GM19043 (cell line): ENCODE measurements around the gene FBLN2.

Source experiments
- ATAC-seq: cut with Tn5 transposase; IDR thresholded peaks from one replicate; pipeline ENCODE4 v1.9.1; 2021; ENCODE audit warnings: low read depth; ENCODE audit not compliant: unreplicated experiment

Gene FBLN2

DNA sequence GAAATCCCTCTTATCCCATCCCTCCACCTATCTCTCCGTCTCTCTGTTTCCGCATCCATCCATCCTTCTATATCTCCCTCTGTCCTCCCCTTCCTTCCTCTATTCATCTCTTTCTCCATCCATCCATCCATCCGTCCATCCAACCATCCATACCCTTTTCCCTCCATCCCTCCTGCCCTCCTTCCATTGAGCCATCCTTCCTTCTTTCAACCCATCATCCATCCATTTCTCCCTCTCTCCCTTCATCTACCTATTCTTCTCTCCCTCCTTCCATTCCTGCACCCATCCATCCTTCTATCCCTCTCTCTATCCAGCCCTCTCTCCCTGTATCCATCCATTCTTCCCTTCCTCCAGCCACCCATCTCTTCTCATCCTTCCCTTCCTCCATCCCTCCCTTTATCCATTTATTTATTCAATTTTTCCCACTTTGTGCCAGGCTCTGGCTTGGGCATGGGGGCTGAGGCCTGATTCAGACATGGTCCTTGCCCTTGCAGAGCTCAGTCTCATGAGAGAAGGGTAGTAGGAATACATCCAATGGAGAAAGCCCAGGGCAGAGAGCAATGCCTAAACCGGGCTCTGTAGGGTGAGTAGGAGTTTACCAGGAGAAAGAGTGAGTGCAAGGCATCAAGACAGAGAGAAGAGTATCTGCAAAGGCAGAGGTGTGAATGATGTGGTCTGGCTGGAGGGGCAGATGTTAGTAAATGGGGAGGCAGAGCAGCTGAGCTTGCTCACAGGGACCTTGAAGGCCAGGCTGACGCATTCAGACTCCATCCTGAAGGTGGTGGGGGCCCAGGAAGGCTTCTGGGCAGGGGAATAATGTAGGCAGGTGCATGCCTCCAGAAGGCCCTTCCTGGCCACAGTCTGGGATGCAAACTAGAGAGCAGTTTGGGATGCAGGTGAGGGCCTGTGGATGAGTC is 19.5 kb upstream of the FBLN2 start:
- ATAC-seq, result no peak

DNA sequence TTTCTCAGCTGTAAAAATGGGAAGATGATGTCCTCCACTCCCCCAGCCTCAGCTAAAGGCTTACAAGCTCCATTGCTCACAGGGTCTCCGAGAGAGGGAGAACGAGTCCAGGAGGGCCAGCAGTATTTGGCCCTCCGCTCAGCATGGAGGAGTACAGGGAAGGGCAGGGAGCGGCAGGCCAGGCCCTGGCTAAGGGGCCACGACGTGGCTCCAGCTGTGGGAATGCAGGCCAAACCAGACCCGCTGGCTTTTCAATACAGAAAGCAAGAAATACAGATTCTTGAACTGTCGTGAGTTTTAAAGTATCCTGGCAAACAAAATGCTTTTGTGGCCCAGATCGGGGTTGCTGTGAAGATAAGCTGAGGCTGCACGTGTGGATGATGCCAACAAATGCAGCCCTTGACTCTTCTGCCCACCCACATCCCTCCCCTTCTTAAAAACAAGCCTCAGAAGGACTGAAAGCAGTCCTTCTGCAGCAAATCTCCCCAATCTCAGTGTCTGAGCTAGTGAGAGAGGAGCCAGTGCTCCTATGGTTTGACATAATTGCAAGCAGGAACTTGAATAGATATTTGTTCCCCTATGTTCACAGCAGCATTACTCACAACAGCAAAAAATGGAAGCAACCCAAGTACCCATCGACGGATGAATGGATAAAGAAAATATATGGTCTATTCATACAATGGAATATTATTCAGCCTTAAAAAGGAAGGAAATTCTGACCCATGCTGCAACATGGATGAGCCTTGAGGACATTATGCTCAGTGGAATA is 18.5 kb upstream of the FBLN2 start:
- no peak for ATAC-seq

GRCh38 chr3:13532085-13532484 is 16.8 kb upstream of the FBLN2 start:
- no peak for ATAC-seq

DNA sequence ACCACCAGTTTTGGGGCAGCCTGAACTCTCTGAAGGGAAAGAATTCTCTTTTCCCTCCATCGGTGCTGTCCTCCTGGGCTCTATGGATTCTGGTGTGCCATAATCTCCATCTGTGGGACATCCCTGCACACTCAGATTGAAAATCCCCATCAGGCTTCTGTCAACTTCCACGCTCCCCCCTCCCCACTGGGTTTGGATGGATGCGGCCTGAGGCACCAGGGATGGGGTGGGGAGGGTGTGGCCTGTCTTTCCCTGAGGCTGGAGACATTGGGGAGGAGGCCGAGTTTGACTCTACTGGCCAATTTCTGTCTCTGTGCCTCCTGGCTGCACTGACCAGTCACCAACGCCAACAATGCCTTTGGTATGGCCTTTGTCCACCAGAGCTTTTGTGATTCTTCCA is 16.3 kb upstream of the FBLN2 start:
- ATAC-seq, result no peak

GRCh38 chr3:13533885-13534301 is 15.0 kb upstream of the FBLN2 start:
- ATAC-seq, result no peak

GRCh38 chr3:13535526-13535875 is 13.4 kb upstream of the FBLN2 start:
- ATAC-seq, result no peak

GRCh38 chr3:13535905-13536304 is 13.0 kb upstream of the FBLN2 start:
- ATAC-seq, result no peak

- no peak for ATAC-seq
These were observed 12.5 kb upstream of the FBLN2 start for GRCh38 chr3:13536432-13536831.

DNA sequence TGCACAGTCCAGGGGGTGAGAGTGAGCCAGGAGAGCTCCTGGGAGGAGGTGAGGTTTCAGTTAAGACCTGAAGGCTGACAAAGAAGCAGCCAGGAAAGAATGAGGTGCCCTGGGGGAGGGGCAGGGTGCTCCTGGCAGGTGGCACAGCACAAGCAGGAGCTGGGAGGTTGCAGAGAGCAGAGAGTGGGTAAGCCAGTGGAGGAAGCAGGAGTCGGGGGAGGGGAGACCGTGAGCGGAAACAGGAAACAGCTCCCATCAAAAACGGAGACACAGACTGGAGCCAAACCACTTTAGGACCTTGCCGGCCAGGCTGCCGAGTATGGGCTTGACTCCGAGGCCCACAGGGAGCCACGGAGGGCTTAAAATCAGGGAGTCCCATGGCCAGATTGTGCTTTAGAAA is 12.1 kb upstream of the FBLN2 start:
- ATAC-seq, result no peak

- ATAC-seq, result no peak
These were observed 11.5 kb upstream of the FBLN2 start for GRCh38 chr3:13537244-13537908.

GRCh38 chr3:13537909-13538296 is 11.0 kb upstream of the FBLN2 start:
- ATAC-seq, result no peak

DNA sequence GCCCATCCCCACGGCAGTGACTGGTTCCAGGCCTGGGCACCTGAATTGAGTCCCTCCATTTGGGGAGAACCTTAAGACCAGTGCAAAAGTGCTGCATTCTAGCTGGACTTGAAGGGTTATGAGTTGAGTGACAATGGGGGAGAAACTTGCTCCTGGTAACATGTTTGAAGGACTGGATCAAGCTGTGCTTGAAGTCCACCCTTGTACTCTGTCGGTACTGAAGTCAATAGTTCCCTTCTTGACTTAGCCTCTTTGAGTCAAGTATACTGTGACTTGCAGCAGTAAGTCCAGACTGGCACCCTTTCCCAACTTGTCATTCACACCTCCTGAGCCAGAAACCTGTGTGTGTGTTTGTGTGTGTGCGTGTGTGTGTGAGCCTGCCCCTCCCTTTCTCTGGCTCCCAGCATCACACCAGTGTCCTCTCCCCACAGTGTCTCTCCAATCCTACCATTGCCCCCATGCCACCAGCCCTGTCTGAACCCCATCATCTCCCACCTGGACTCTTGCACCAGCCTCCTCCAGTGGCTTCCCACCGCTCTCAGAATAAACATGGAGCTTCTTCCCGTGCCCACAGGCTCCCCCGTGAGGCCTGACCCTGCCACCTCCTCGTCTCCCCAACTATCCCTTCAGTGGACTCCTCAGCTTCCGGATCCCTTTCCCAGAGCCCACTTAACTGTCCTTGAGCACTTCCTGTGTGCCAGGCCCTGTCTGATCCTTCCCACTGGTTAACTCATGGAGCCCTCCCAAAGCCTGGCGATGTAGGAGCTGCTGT is 10.2 kb upstream of the FBLN2 start:
- no peak for ATAC-seq

DNA sequence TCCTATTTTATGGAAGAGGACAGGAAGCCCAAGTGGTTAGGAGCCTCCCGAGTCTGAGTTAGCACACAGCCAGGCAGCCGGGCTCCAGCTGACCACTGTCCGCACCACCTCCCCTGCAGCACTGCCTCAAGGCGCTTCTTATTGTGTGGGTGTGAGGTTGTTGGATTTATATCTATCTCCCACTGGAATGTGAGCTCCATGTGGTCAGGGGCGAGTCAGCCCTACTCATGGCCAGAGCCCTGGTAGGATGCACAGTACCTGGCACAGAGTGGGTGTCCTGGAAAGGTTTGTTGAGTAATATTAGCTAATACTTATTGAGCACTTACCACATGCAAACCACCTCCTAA is 9.7 kb upstream of the FBLN2 start:
- no peak for ATAC-seq

GRCh38 chr3:13539671-13540070 is 9.3 kb upstream of the FBLN2 start:
- no peak for ATAC-seq

- ATAC-seq, result no peak
These were observed 8.5 kb upstream of the FBLN2 start for GRCh38 chr3:13540297-13540995.

DNA sequence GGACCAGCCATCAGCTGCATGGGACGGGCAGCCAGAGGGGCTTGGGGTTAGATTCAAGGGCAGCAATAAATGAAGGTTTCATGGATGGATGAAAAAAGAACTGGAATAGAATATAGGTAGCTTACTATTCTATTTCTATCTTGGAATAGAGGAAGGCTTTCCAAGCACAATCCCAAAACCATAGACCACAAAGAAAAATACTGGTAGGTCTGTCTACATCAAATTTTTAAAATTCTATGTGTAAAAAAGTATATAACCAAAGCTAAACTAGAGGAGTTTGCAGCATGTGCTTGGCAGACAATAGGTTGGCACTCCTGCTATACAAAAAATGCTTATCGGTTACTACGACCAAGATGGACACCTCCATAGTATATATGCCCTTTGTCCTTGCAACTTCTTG is 7.2 kb upstream of the FBLN2 start:
- ATAC-seq, result no peak

GRCh38 chr3:13542142-13542541 is 6.8 kb upstream of the FBLN2 start:
- no peak for ATAC-seq

GRCh38 chr3:13543253-13543652 is 5.7 kb upstream of the FBLN2 start:
- no peak for ATAC-seq

DNA sequence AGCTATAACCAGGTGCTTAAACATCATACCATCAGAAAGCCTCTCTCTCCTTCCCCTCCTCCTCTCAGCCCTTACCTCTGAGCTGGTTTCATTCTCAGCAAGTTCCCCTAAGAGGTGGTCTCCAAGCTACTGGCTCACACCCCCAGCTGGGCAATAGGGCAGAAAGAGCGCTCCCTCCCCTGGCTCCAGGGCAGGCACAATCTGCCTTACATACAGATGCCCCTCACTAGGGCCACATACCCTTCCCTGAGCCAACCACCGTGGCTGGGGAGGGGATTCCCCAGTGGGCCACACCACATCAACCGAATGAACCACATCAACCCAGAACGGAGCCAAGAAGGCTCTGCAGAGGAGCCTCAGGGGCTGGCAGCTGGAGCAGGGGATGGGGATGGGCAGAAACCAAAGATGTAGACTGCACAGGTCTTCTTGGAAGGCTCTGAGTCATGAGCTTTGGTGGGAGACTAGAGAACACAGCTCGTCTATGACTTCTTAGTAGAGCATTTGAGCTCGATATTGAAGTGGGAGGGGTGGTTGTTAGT is 4.6 kb upstream of the FBLN2 start:
- ATAC-seq, result no peak
